ENCODE results near the gene ANKRD28.

The ANKRD28 gene

GRCh38 chr3:15803921-15804320, 6.1 kb upstream of the ANKRD28 start:
- no peak overlapping the region for H3K4me3 ChIP-seq (ENCODE audit: low read depth, low read length)

- no peak overlapping the region for H3K4me3 ChIP-seq (ENCODE audit: low read depth, low read length)
Measured at GRCh38 chr3:15801298-15801697, 3.5 kb upstream of the ANKRD28 start.

GRCh38 chr3:15800780-15801179, 3.0 kb upstream of the ANKRD28 start:
- no peak overlapping the region for H3K4me3 ChIP-seq (ENCODE audit: low read depth, low read length)

- no peak overlapping the region for H3K4me3 ChIP-seq (ENCODE audit: low read depth, low read length)
Measured at GRCh38 chr3:15800327-15800726, 2.5 kb upstream of the ANKRD28 start.

- H3K4me3 ChIP-seq (ENCODE audit: low read depth, low read length): no peak overlapping the region
Measured at GRCh38 chr3:15798533-15799245, 910 bp upstream of the ANKRD28 start.

- no peak overlapping the region for H3K4me3 ChIP-seq (ENCODE audit: low read depth, low read length)
Measured at GRCh38 chr3:15796771-15797641, 773 bp downstream of the ANKRD28 start.

- no peak overlapping the region for H3K4me3 ChIP-seq (ENCODE audit: low read depth, low read length)
Measured at GRCh38 chr3:15796331-15796730, 1.4 kb downstream of the ANKRD28 start.

GRCh38 chr3:15795651-15796308, 2.0 kb downstream of the ANKRD28 start:
- no peak overlapping the region for H3K4me3 ChIP-seq (ENCODE audit: low read depth, low read length)

GRCh38 chr3:15794842-15795650, 2.7 kb downstream of the ANKRD28 start:
- no peak overlapping the region for H3K4me3 ChIP-seq (ENCODE audit: low read depth, low read length)

GRCh38 chr3:15794303-15794771, 3.4 kb downstream of the ANKRD28 start:
- no peak overlapping the region for H3K4me3 ChIP-seq (ENCODE audit: low read depth, low read length)

GRCh38 chr3:15791525-15791924, 6.3 kb downstream of the ANKRD28 start:
- no peak overlapping the region for H3K4me3 ChIP-seq (ENCODE audit: low read depth, low read length)

GRCh38 chr3:15787941-15788340, 9.8 kb downstream of the ANKRD28 start:
- no peak overlapping the region for H3K4me3 ChIP-seq (ENCODE audit: low read depth, low read length)

- no peak overlapping the region for H3K4me3 ChIP-seq (ENCODE audit: low read depth, low read length)
Measured at GRCh38 chr3:15787526-15787925, 10.3 kb downstream of the ANKRD28 start.

GRCh38 chr3:15783361-15783969, 14.3 kb downstream of the ANKRD28 start:
- no peak overlapping the region for H3K4me3 ChIP-seq (ENCODE audit: low read depth, low read length)

- no peak overlapping the region for H3K4me3 ChIP-seq (ENCODE audit: low read depth, low read length)
Measured at GRCh38 chr3:15782429-15782828, 15.3 kb downstream of the ANKRD28 start.

- no peak overlapping the region for H3K4me3 ChIP-seq (ENCODE audit: low read depth, low read length)
Measured at GRCh38 chr3:15781637-15782402, 16.0 kb downstream of the ANKRD28 start.

- H3K4me3 ChIP-seq (ENCODE audit: low read depth, low read length): no peak overlapping the region
Measured at GRCh38 chr3:15781131-15781530, 16.6 kb downstream of the ANKRD28 start.

- H3K4me3 ChIP-seq (ENCODE audit: low read depth, low read length): no peak overlapping the region
Measured at GRCh38 chr3:15779111-15779510, 18.7 kb downstream of the ANKRD28 start.

- H3K4me3 ChIP-seq (ENCODE audit: low read depth, low read length): no peak overlapping the region
Measured at GRCh38 chr3:15778332-15778858, 19.4 kb downstream of the ANKRD28 start.
